H1 (cell line): ENCODE measurements around the gene TMEM185B. TPM values are rescaled to one million over a fixed set of nuclear protein-coding genes. Genes with fewer than 3 reads are reported as not detected.

Experiments
- FOSL1 ChIP-seq: IDR thresholded peaks from 2 replicates; pipeline ENCODE4 v1.6.1; 2011; ENCODE audit warnings: mild to moderate bottlenecking, low read depth, low read length, moderate library complexity; ENCODE audit not compliant: insufficient read depth
- KDM5A ChIP-seq: fragments of 200-600 bp; IDR thresholded peaks from 2 replicates; pipeline ENCODE4 v1.7.1; 2012; ENCODE audit warnings: mild to moderate bottlenecking, low read length, inconsistent platforms, mixed read lengths
- NANOG ChIP-seq: IDR thresholded peaks from 2 replicates; pipeline ENCODE4 v1.6.1; 2011; ENCODE audit warnings: low read length, low read depth, mild to moderate bottlenecking, inconsistent platforms; ENCODE audit not compliant: insufficient read depth, poor library complexity, severe bottlenecking
- RAD21 ChIP-seq, 2 experiments: IDR thresholded peaks in 1 of 2; conservative IDR thresholded peaks in 1 of 2; 2 replicates each; pipeline ENCODE4 v1.6.1; 2011; ENCODE audit warnings: low read depth in 2 of 2, low read length in 2 of 2, improper control_type of control experiment in 1 of 2, inconsistent platforms in 1 of 2, mild to moderate bottlenecking in 1 of 2, moderate library complexity in 1 of 2
- SAP30 ChIP-seq: fragments of 300-600 bp; sonication (generic); IDR thresholded peaks from 2 replicates; pipeline ENCODE4 v1.7.1; 2012; ENCODE audit warnings: low read length, moderate library complexity, mild to moderate bottlenecking, inconsistent platforms; ENCODE audit not compliant: insufficient read depth, insufficient replicate concordance
- TAF1 ChIP-seq: IDR thresholded peaks from 2 replicates; pipeline ENCODE4 v1.6.1; 2011; ENCODE audit warnings: mild to moderate bottlenecking, low read depth, low read length
- polyA plus RNA-seq, 7 experiments: library from polyadenylated mRNA; depleted of rRNA in 3 of 7; stranded (reverse) in 5 of 7; unstranded in 2 of 7; fragments of >200 nt in 5 of 7; fragments of 200-250 nt in 2 of 7; gene quantifications; 1 replicate in 5 of 7; 2 replicates in 1 of 7; 4 replicates in 1 of 7; pipeline versions ENCODE4 v1.2.1 to v1.2.3, GENCODE V29; 2011 to 2013; ENCODE audit warnings: missing spikeins in 2 of 7, mixed read lengths in 2 of 7
- total RNA-seq: library from RNA; stranded (reverse); fragmentation: NEBNext Ultra II Directional; extraction: Animal tissue kit (Norgen Biotek cat#: 25700); gene quantifications from 2 replicates; pipeline ENCODE4 v1.2.1, GENCODE V29; 2021
- TF ChIP-seq, protein P1 (sequence below): fragments of 300-600 bp; sonication (generic); IDR thresholded peaks from 2 replicates; pipeline ENCODE4 v1.7.1; 2012; ENCODE audit warnings: low read length, moderate library complexity, mild to moderate bottlenecking, inconsistent platforms; ENCODE audit not compliant: insufficient replicate concordance
- TF ChIP-seq, protein P2 (sequence below): IDR thresholded peaks from 2 replicates; pipeline ENCODE4 v1.6.1; 2011; ENCODE audit warnings: low read depth, mild to moderate bottlenecking, low read length; ENCODE audit not compliant: insufficient read depth

TMEM185B gene
- total and polyA plus RNA-seq, 2 of the 8 experiments (the other 6 are each of a cell fraction or from before 2014, with no cell fraction given) = 13.5 to 14.0 TPM

DNA sequence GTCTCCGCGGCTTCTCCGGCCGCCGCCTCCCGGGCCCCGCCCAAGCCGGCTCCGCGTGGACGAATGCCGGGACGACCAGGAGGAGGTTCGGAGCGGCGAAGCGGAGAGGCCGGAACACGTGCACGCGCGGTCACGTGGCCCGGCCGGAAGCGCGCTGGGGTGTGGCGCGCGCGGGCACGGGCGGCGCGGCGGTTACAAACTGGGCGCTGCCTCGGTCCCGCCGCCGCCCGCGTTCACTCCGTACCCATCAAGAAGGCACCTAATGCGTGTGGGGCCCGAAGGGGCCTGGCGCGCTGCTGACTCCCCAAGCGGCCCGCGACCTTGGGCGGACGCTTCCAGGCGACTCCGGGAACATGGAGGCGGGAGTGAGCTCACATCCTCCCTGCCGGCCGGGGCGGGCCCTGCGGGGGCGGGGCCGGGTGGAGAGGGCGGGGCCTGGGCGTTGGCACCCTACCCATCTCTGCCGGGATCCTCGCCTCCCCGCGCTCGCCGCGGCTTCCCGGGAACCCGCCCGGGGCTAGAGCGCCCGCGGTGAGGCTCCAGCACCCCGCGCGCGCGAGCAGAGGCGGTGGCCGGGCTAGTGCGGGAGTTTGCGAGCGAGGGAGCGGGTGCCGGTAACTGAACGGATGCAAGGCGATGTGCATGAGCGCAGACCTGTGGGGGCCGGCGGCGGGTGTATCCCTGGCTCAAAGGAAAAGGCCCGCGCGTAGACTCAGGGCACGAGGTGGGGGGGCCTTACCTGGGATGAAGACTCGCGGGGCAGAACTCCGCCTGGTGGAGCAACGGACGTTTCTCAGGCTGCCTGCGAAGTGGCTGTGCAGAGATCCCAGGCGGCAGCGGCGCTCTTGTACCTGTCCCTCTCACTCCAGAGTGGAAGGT is at the start of gene TMEM185B (continued):
- TF ChIP-seq RAD21 (IDR thresholded peaks at IDR 0.05 in 1 of 2, conservative IDR thresholded peaks at IDR 0.05 in 1 of 2; ENCODE audit: low read depth in 2 of 2, low read length in 2 of 2) (peak; percentile 37 to 38; a peak in 3 of 4 replicates), NANOG (no peak), TAF1 (peak; percentile 59), SAP30 (no peak), KDM5A (no peak), FOSL1 (no peak)
- TF ChIP-seq, protein P1, sequence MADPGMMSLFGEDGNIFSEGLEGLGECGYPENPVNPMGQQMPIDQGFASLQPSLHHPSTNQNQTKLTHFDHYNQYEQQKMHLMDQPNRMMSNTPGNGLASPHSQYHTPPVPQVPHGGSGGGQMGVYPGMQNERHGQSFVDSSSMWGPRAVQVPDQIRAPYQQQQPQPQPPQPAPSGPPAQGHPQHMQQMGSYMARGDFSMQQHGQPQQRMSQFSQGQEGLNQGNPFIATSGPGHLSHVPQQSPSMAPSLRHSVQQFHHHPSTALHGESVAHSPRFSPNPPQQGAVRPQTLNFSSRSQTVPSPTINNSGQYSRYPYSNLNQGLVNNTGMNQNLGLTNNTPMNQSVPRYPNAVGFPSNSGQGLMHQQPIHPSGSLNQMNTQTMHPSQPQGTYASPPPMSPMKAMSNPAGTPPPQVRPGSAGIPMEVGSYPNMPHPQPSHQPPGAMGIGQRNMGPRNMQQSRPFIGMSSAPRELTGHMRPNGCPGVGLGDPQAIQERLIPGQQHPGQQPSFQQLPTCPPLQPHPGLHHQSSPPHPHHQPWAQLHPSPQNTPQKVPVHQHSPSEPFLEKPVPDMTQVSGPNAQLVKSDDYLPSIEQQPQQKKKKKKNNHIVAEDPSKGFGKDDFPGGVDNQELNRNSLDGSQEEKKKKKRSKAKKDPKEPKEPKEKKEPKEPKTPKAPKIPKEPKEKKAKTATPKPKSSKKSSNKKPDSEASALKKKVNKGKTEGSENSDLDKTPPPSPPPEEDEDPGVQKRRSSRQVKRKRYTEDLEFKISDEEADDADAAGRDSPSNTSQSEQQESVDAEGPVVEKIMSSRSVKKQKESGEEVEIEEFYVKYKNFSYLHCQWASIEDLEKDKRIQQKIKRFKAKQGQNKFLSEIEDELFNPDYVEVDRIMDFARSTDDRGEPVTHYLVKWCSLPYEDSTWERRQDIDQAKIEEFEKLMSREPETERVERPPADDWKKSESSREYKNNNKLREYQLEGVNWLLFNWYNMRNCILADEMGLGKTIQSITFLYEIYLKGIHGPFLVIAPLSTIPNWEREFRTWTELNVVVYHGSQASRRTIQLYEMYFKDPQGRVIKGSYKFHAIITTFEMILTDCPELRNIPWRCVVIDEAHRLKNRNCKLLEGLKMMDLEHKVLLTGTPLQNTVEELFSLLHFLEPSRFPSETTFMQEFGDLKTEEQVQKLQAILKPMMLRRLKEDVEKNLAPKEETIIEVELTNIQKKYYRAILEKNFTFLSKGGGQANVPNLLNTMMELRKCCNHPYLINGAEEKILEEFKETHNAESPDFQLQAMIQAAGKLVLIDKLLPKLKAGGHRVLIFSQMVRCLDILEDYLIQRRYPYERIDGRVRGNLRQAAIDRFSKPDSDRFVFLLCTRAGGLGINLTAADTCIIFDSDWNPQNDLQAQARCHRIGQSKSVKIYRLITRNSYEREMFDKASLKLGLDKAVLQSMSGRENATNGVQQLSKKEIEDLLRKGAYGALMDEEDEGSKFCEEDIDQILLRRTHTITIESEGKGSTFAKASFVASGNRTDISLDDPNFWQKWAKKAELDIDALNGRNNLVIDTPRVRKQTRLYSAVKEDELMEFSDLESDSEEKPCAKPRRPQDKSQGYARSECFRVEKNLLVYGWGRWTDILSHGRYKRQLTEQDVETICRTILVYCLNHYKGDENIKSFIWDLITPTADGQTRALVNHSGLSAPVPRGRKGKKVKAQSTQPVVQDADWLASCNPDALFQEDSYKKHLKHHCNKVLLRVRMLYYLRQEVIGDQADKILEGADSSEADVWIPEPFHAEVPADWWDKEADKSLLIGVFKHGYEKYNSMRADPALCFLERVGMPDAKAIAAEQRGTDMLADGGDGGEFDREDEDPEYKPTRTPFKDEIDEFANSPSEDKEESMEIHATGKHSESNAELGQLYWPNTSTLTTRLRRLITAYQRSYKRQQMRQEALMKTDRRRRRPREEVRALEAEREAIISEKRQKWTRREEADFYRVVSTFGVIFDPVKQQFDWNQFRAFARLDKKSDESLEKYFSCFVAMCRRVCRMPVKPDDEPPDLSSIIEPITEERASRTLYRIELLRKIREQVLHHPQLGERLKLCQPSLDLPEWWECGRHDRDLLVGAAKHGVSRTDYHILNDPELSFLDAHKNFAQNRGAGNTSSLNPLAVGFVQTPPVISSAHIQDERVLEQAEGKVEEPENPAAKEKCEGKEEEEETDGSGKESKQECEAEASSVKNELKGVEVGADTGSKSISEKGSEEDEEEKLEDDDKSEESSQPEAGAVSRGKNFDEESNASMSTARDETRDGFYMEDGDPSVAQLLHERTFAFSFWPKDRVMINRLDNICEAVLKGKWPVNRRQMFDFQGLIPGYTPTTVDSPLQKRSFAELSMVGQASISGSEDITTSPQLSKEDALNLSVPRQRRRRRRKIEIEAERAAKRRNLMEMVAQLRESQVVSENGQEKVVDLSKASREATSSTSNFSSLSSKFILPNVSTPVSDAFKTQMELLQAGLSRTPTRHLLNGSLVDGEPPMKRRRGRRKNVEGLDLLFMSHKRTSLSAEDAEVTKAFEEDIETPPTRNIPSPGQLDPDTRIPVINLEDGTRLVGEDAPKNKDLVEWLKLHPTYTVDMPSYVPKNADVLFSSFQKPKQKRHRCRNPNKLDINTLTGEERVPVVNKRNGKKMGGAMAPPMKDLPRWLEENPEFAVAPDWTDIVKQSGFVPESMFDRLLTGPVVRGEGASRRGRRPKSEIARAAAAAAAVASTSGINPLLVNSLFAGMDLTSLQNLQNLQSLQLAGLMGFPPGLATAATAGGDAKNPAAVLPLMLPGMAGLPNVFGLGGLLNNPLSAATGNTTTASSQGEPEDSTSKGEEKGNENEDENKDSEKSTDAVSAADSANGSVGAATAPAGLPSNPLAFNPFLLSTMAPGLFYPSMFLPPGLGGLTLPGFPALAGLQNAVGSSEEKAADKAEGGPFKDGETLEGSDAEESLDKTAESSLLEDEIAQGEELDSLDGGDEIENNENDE = no peak
- TF ChIP-seq, protein P2, sequence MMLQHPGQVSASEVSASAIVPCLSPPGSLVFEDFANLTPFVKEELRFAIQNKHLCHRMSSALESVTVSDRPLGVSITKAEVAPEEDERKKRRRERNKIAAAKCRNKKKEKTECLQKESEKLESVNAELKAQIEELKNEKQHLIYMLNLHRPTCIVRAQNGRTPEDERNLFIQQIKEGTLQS = peak; percentile 63; the same call in 1 of the 2 replicates
